Thyroid gland (tissue), 4 donors: ENCODE data around the gene BDNF.

ENCODE experiments used
- CTCF ChIP-seq, 6 experiments: fragments of 200-600 bp in 3 of 6; fragments of 450-650 bp in 3 of 6; sonication (generic) in 3 of 6; IDR thresholded peaks; one replicate each; pipeline ENCODE4 v1.5.1; 2016 to 2019; ENCODE audit warnings: antibody characterized with exemption in 6 of 6, mild to moderate bottlenecking in 2 of 6, inconsistent platforms in 1 of 6, moderate library complexity in 1 of 6
- POLR2A ChIP-seq, 2 donors: fragments of 450-650 bp; IDR thresholded peaks; one replicate each; pipeline ENCODE4 v1.6.1; 2017; ENCODE audit warnings: antibody characterized with exemption in 2 of 2, mild to moderate bottlenecking in 2 of 2, moderate library complexity in 1 of 2

GRCh38 chr11:27648840-27649239, 51.4 kb downstream of the BDNF start:
- TF ChIP-seq CTCF (IDR thresholded peaks at IDR 0.05) (no peak), POLR2A (IDR thresholded peaks at IDR 0.05) (no peak)
